ENCODE data around the gene CASZ1.

Gene CASZ1

DNA sequence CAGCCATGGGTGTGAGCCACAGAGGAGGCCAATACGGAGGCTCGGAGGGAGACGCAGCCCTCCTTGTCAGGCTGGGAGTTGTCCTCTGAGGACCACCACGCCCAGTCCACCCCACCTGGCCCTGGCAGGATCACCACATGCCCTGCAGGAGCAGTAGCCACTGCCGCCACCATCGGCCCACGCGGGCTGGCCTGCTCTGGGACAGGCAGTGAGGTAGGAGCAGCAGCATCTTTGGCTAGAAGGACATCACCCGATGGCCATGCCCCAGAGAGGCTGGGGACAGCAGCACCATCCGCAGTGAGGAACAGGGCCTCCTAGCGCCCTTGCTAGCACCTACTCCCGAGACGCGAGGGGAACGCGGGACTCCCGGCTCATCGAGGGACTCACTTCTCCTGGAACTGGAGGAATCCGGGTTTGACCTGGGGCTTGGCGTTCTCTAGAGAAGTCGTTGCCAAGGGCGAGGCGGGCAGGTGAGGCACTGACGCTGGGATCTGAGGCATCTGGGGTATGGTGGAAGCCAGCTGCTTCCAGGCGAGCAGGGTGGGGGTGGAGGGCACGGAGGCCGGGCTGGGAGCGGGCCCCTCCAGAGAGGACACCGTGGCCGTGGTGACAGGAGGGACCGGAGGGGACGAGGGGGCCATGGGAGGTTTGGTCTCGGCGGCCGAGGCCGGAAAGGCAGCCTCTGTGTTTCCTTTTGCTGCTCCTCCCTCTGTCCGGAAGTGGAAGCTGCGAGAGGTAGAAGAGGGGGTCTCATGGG lies 148.9 kb downstream of the CASZ1 start:
- no peak for DNase-seq

GRCh38 chr1:10646347-10646861 lies 150.0 kb downstream of the CASZ1 start:
- DNase-seq, result no peak

DNA sequence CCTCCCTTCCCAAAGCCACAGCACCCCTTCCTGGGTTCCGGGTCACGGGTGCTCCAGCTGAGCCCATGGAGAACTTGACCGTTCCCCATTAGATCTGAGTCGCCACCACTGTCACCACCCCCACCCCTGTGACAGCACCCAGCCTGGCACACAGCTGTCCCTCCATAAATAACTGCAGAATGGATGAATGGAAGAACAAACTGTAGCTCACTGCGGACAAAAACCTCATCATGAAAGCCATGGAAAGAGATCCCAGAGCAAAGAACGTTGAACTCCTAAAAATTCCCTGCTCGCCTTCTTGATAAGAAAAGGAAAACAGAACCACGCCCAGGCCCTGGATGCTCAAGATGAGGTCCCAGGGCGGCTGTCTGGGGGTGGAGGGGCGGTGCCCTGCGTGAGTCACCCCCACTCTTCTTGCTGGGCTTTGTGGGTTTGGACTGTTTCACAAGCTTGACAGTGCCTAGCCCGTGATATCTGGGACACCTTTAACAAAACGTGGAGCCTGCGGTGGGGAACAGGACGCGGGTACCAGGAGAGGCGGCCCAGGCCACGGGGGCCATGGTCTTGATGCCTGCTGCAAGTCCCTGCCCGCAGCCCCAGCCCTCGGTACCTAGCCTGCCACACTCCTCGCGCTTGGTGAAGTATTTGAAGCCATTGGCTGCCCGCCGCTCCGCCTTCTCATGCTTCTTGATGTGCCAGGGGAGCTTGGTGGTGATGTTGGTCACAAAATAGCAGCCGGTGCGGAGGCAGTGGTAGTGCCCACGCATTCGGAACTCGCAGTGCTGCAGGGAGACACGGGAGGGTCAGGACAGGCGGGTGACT lies 151.9 kb downstream of the CASZ1 start:
- no peak for DNase-seq

GRCh38 chr1:10643607-10644306 lies 152.7 kb downstream of the CASZ1 start:
- no peak for DNase-seq

- DNase-seq, result no peak
These were observed 153.9 kb downstream of the CASZ1 start for GRCh38 chr1:10642403-10643080.

- DNase-seq, result no peak
These were observed 154.5 kb downstream of the CASZ1 start for GRCh38 chr1:10641976-10642375.

DNA sequence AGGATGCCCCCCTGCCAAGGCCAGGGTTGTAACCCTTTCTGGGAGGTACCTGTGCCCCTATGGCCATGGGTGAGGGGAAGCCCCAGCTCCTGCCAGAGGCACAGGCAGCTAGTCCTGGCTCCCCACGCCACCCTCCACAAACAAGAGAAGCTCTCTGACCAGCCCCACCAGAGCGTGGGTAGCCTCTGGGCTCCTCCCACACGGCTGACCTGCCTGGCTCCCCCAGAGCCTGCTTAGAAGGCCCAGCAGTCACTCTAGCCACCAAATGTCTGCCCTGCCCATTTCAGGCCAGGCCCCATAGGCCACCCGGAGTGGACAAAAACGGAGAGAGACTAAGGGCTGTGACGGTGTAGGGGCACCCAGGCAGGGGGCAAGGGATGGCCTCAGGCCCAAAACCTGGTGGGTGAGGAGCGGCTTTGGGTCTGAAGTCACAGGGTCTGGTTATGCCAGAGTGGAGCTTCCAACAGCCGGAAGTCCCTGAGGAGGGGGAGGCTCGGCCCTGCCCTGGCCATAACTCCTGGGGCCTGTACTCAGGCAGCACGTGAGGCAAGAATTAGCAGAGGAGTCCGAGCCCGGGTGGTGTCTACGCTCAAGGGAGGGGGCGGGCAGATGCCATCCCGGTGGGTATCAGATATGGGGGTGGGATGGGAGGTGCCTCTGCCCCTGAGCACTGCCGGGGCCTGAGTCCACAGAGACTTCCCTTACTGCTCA lies 155.4 kb downstream of the CASZ1 start:
- DNase-seq, result no peak

GRCh38 chr1:10639775-10640578 lies 156.5 kb downstream of the CASZ1 start:
- DNase-seq, result no peak

- DNase-seq, result no peak
These were observed 157.3 kb downstream of the CASZ1 start for GRCh38 chr1:10639011-10639774.

- no peak for DNase-seq
These were observed 157.9 kb downstream of the CASZ1 start for GRCh38 chr1:10638559-10639005.

GRCh38 chr1:10637834-10638558 lies 158.4 kb downstream of the CASZ1 start:
- no peak for DNase-seq

GRCh38 chr1:10637400-10637799 lies 159.0 kb downstream of the CASZ1 start:
- no peak for DNase-seq

DNA sequence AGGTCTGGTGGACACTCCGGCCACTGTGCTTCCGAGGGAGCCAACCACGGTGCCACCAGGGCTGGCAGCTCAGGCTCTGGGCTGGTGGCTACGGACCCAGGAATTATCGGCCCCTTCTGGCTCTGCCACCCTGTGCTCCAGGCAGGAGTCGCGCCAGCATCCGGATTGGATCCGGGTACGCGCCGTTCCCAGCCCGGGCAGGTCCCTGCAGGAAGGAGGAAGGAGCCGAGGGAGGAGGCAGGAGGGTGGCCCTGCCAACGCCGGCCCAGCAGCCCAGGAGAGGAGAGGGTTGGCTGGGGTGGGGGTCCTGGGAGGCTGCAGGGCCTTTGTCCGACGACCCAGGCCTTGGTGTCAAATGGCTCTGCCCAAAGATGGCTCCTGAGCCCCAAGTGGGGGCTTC lies 160.5 kb downstream of the CASZ1 start:
- DNase-seq, result no peak

DNA sequence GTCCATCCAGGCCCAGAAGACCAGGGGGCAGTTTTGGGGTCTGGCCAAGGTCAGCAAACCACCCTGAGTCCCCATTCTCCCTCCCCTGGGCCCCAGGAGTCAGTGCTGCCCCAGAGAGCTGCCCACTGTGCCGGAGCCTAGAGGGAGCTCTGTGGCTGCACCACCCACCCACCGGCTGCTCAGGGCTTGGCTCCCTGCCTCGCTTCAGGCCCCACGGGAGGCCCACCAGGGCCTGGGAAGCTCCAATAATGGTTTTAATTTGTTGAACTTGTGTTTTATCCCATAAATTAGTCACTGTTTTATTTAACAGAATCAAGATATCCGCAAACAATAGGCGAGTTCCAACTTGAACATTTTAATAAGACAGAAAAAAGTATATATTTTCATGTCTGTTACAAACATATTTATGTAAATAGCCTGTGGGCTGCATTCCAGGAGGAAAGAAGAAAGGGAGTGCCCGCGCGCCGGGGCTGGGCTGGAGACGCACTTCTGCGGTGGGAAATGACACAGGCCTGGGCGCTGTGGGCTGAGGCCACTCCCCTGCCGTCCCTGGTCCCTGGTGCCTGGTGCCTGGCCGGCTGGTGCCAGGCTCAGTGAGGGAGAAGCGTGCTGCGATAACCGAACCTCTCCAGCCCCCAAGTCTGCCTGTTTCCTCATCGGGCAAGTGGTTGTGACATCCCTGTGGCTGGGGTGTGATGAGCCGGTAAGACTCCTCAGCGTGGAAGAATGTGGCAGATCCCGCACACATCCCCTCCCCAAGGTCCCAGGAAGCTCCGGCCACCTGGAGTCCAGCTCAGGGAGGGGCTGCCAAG lies 161.2 kb downstream of the CASZ1 start:
- no peak for DNase-seq

DNA sequence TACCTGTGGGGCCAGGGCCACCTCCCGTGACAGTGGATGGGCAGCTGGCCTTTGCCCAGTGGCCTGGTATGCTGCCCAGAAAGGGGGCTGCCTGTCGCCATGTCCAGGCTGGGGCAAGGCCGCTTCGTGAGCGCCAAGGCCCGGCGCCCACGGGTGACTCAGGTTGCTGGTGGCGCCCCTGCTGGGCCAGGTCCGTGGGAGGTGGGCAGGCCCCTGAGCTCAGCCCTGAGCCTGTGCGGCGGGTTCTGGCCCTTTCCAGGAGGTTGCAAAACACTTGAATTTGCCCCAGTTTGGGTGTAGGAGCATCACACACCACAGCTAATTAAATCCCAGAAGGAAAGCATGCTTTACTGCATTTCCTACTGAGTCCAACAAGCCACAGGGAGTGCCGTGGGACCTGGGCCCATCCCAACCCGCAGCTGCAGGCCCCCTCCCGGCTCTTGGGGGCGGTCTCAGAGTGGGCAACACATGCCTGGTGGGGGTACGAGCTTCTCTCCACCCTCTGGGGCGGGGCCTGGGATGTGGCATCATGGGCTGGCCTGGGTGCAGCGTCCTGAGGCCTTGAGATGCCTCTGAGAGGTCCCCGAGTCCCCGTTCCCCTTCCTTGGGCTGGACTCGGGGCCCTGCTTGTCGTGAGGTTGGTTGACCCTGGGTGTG lies 161.9 kb downstream of the CASZ1 start:
- DNase-seq, result peak; percentile 55

DNA sequence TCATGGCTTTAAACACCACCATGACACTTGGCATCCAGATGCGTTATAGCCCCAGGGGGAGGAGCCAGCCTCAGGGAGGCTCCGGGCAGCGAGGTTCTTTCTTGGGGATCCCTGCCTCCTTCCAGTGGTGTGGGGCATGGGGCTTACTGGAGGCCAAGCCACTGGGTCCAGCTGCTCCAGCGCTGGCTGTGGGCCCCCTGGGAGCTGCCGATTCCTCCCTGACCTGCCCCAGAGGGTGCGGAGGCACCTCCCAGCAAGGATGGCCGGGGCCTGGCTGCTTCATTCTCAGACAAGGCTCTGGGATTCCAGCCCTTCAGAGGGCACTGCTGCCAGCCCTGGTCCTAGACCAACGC lies 162.4 kb downstream of the CASZ1 start:
- no peak for DNase-seq

DNA sequence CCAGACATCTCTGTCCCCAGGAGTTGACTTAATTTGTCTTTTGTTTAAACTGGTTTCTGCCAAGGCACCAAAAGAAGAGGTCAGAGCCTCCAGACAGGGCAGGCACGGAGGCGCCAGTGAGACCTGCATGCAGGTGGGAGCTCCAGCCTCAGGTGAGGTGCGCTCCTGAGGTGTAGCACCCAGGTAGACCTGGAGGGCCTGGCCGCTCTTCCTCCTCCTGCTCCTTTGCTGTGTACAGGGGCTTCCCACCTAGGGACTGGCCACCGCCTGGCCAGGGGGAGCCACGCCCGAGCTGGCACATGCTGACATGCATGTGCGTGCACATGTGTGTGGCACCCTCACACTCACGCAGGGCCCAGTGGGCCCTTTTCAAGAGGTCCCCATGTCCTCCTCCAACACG lies 163.0 kb downstream of the CASZ1 start:
- no peak for DNase-seq

DNA sequence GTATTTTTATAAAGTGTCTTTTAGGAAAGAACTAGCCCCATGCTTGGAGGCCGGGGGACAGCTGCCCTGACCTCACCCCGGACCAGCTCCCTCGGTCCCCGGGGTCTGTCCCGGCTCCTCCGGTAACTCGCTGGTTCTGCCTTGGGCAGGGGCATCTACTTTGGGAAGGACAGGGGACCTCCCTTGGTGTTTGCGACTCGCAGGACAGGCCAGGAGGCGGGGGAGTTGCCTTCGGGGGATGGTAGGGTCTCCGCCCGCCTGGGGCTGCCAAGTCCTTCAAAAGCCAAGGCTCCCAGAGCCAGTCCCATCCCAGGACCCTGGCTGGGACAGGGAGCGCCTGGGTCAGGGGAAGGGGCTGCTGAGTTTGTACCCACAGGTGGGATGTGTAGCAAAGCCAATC lies 163.8 kb downstream of the CASZ1 start:
- no peak for DNase-seq
